ENCODE results near the gene PHOSPHO1. TPM values are rescaled to one million over a fixed set of nuclear protein-coding genes. Genes with fewer than 3 reads are reported as not detected.

PHOSPHO1 gene
- total RNA-seq, 1 experiment from 2014 or later: 0.54 TPM

DNA sequence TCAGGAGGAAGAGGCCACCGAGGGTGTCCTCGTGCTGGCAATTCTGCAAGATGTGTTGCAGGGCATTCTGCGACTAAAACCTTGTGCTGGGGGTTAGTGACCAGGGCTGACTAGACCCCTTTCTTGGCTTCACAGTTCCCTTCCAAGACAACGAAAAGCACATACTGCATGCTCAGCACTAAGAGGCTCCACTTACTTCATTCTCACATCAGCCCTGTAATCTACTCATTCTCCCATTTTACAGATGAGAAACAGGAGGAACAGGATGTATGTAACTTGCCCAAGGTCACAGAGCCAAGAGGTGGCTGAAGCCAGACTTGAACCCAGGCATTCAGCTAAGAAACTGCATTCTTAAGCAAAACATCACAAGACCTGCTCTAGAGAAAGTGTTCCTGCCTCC, 5.3 kb upstream of the PHOSPHO1 start:
- no peak for DNase-seq (ENCODE audit: low read depth, low spot score)
- in situ Hi-C loops (cut with HindIII; ENCODE audit: low pct_unique_long_range_greater_than_20kb, low sequenced_read_pairs): no loop called here
- Histone ChIP-seq H3K4me3 (ENCODE audit: low read depth in 2 of 2, low read length in 2 of 2) (no peak overlapping the region), H3K4me1 (ENCODE audit: control insufficient read depth, insufficient read depth, low read length) (no peaks in the 10 kb centered on the region), H3K36me3 (ENCODE audit: control insufficient read depth, insufficient read depth, low read length) (no peaks in the 10 kb centered on the region), H3K9me3 (ENCODE audit: control insufficient read depth, insufficient read depth, low read depth, low read length) (no peaks in the 10 kb centered on the region), H3K27ac (ENCODE audit: low read length) (no peak overlapping the region), H3K27me3 (ENCODE audit: control insufficient read depth, insufficient read depth, low read length) (peaks cover 3% of the 10 kb centered on the region; the same call in 1 of the 2 replicates)
- ChIA-PET CTCF (no interaction called here), POLR2A (no interaction called here)
- TF ChIP-seq POLR2AphosphoS5 (IDR thresholded peaks at IDR 0.05; ENCODE audit: low read depth, low read length): no peak
- TF ChIP-seq, protein P1, sequence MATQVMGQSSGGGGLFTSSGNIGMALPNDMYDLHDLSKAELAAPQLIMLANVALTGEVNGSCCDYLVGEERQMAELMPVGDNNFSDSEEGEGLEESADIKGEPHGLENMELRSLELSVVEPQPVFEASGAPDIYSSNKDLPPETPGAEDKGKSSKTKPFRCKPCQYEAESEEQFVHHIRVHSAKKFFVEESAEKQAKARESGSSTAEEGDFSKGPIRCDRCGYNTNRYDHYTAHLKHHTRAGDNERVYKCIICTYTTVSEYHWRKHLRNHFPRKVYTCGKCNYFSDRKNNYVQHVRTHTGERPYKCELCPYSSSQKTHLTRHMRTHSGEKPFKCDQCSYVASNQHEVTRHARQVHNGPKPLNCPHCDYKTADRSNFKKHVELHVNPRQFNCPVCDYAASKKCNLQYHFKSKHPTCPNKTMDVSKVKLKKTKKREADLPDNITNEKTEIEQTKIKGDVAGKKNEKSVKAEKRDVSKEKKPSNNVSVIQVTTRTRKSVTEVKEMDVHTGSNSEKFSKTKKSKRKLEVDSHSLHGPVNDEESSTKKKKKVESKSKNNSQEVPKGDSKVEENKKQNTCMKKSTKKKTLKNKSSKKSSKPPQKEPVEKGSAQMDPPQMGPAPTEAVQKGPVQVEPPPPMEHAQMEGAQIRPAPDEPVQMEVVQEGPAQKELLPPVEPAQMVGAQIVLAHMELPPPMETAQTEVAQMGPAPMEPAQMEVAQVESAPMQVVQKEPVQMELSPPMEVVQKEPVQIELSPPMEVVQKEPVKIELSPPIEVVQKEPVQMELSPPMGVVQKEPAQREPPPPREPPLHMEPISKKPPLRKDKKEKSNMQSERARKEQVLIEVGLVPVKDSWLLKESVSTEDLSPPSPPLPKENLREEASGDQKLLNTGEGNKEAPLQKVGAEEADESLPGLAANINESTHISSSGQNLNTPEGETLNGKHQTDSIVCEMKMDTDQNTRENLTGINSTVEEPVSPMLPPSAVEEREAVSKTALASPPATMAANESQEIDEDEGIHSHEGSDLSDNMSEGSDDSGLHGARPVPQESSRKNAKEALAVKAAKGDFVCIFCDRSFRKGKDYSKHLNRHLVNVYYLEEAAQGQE (IDR thresholded peaks at IDR 0.05; ENCODE audit: insufficient read depth in 1 of 2, low read depth in 2 of 2, low read length in 1 of 2): no peak
- TF ChIP-seq, protein P2, sequence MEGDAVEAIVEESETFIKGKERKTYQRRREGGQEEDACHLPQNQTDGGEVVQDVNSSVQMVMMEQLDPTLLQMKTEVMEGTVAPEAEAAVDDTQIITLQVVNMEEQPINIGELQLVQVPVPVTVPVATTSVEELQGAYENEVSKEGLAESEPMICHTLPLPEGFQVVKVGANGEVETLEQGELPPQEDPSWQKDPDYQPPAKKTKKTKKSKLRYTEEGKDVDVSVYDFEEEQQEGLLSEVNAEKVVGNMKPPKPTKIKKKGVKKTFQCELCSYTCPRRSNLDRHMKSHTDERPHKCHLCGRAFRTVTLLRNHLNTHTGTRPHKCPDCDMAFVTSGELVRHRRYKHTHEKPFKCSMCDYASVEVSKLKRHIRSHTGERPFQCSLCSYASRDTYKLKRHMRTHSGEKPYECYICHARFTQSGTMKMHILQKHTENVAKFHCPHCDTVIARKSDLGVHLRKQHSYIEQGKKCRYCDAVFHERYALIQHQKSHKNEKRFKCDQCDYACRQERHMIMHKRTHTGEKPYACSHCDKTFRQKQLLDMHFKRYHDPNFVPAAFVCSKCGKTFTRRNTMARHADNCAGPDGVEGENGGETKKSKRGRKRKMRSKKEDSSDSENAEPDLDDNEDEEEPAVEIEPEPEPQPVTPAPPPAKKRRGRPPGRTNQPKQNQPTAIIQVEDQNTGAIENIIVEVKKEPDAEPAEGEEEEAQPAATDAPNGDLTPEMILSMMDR (IDR thresholded peaks at IDR 0.05): no peak
- no peak for TF ChIP-seq TCF7L2 (IDR thresholded peaks at IDR 0.05; ENCODE audit: low read depth, low read length)
- TF ChIP-seq SIN3A (IDR thresholded peaks at IDR 0.05; ENCODE audit: borderline replicate concordance, insufficient read depth, low read depth, low read length): no peak
- ATAC-seq: no peak
- intact Hi-C loops (cut with micrococcal nuclease; ENCODE audit: unreplicated experiment): no loop called here
- BruUV-seq (replicated peaks): no TSS peak

DNA sequence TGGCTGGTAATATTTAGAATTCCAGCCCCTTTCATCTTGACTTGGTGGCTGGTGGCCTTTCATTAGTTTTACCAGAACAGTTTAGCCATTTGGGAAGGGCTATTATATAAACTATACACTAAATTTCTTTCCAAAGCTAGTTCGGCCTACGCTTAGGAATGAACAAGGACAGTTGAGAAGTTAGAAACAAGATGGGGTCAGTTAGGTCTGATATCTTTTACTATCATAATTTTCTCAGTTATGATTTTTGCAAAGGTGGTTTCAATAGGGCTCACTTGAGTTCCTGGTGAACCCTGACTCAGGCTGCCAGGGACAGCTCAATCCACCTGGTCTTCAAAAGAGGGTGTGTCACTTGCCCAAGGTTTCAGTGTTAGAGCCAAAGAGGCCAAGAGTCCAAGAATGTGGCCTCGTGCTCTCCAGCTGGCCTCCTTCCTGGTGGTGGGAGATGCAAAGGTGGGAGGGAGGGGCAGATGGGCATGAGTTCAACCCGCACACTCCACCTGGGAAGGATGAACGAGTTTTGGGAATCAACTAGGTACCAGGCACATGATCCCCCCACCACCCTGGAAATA, 4.0 kb upstream of the PHOSPHO1 start:
- in situ Hi-C loops (cut with HindIII; ENCODE audit: low pct_unique_long_range_greater_than_20kb, low sequenced_read_pairs) (no loop called here), intact Hi-C loops (cut with micrococcal nuclease; ENCODE audit: unreplicated experiment) (no loop called here)
- Histone ChIP-seq H3K36me3 (ENCODE audit: control insufficient read depth, insufficient read depth, low read length) (no peaks in the 10 kb centered on the region; the same call in 1 of the 2 replicates), H3K4me3 (ENCODE audit: low read depth in 2 of 2, low read length in 2 of 2) (no peak overlapping the region), H3K27ac (ENCODE audit: low read length) (no peak overlapping the region), H3K9me3 (ENCODE audit: control insufficient read depth, insufficient read depth, low read depth, low read length) (no peaks in the 10 kb centered on the region), H3K27me3 (ENCODE audit: control insufficient read depth, insufficient read depth, low read length) (peaks cover 4% of the 10 kb centered on the region; the same call in 1 of the 2 replicates), H3K4me1 (ENCODE audit: control insufficient read depth, insufficient read depth, low read length) (no peaks in the 10 kb centered on the region)
- POLR2A ChIA-PET: interaction anchor here (0.6 kb wide), 1 partner anchor 153 kb away, joined by 3 read pairs; no protein-coding TSS in a partner anchor
- no peak for DNase-seq (ENCODE audit: low read depth, low spot score)
- TF ChIP-seq POLR2AphosphoS5 (IDR thresholded peaks at IDR 0.05; ENCODE audit: low read depth, low read length): no peak
- TF ChIP-seq, protein P2 (IDR thresholded peaks at IDR 0.05): no peak
- TF ChIP-seq, protein P1 (IDR thresholded peaks at IDR 0.05; ENCODE audit: insufficient read depth in 1 of 2, low read depth in 2 of 2, low read length in 1 of 2): no peak
- no peak for TF ChIP-seq SIN3A (IDR thresholded peaks at IDR 0.05; ENCODE audit: borderline replicate concordance, insufficient read depth, low read depth, low read length)
- no peak for TF ChIP-seq TCF7L2 (IDR thresholded peaks at IDR 0.05; ENCODE audit: low read depth, low read length)
- no TSS peak for BruUV-seq (replicated peaks)
- CTCF ChIA-PET: no interaction called here
- no peak for ATAC-seq

Data from Panc1 (cell line).